ACC112 (cell line): ENCODE results near the gene PLXDC1.
"Not testable (repeated sequence)": the region's sequence is repeated elsewhere in the genome, so short reads cannot be mapped to it uniquely, and the experiment has no call there.

Experiments used
- H2AFZ ChIP-seq: fragments of 200-600 bp; sonication (generic); one replicate; pipeline ENCODE4 v1.6.0; 2017; ENCODE audit warnings: antibody characterized with exemption, low read length; ENCODE audit not compliant: unreplicated experiment
- H3K27ac ChIP-seq: fragments of 200-600 bp; sonication (generic); 2 replicates; pipeline ENCODE4 v1.5.1; 2014; ENCODE audit warnings: low read depth, mild to moderate bottlenecking, antibody characterized with exemption, low read length, moderate library complexity
- H3K27me3 ChIP-seq: fragments of 200-600 bp; sonication (generic); 2 replicates; pipeline ENCODE4 v1.6.1; 2014; ENCODE audit warnings: mild to moderate bottlenecking, antibody characterized with exemption, low read length, moderate library complexity, mixed read lengths; ENCODE audit not compliant: insufficient read depth
- H3K36me3 ChIP-seq: fragments of 200-600 bp; sonication (generic); 2 replicates; pipeline ENCODE4 v1.6.1; 2016; ENCODE audit warnings: mild to moderate bottlenecking, antibody characterized with exemption, low read length, moderate library complexity, mixed read lengths; ENCODE audit not compliant: insufficient read depth
- H3K4me1 ChIP-seq: fragments of 200-600 bp; sonication (generic); one replicate; pipeline ENCODE4 v1.6.1; 2016; ENCODE audit warnings: low read length, mixed read lengths; ENCODE audit not compliant: insufficient read depth, unreplicated experiment, control insufficient read depth
- H3K4me3 ChIP-seq: fragments of 200-600 bp; sonication (generic); 2 replicates; pipeline ENCODE4 v1.5.1; 2014; ENCODE audit warnings: mild to moderate bottlenecking, low read depth, low read length
- H3K79me2 ChIP-seq: fragments of 200-600 bp; sonication (generic); one replicate; pipeline ENCODE4 v1.6.0; 2016; ENCODE audit warnings: low read length; ENCODE audit not compliant: control insufficient read depth, unreplicated experiment, insufficient read depth

The PLXDC1 gene

DNA sequence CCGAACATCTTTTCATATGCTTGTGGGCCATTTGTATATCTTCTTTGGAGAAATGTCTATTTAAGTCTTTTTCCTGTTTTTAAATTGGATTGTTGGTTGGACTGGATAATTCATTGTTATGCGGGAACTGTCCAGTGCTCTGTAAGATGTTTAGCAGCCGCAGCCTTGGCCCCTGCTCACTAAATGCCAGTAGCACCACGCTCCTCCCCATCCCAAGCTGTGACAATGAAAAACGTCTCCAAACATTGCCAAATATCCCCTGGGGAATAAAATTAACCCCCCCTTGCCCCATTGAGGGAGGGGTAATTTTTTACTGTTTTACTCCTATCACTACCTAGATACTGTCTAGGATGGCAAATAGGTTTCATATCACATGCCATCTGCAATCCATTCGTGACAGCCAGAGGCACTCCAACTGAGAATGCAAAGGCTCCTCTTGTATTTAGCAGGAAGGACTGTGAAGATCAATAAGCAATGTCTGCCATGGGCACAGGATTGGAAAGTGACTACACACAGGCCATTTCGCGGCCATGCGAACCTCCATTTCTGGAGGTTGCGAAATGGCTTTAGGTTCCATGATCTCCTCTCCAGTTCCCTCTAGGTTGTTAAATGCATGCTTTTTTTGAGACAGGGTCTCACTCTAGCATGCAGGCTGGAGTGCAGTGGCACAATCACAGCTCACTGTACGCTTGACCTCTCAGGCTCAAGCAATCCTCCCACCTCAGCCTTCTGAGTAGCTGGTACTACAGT lies 9.3 kb downstream of the PLXDC1 start:
- Histone ChIP-seq H3K36me3 (no peaks in the 10 kb centered on the region), H3K4me1 (peaks cover 10% of the 10 kb centered on the region), H3K27ac (no peak overlapping the region), H2AFZ (no peak overlapping the region), H3K79me2 (no peaks in the 10 kb centered on the region), H3K4me3 (no peak overlapping the region), H3K27me3 (no peaks in the 10 kb centered on the region)

- no peak overlapping the region for H3K4me3 ChIP-seq
- H3K4me1 ChIP-seq: peaks cover 10% of the 10 kb centered on the region
- H3K79me2 ChIP-seq: no peaks in the 10 kb centered on the region
- H2AFZ ChIP-seq: no peak overlapping the region
- H3K27me3 ChIP-seq: no peaks in the 10 kb centered on the region
- no peak overlapping the region for H3K27ac ChIP-seq
- H3K36me3 ChIP-seq: no peaks in the 10 kb centered on the region
Observed at GRCh38 chr17:39141294-39141693, 10.1 kb downstream of the PLXDC1 start.

- Histone ChIP-seq H3K79me2 (no peaks in the 10 kb centered on the region), H3K4me1 (peaks cover 10% of the 10 kb centered on the region), H3K27me3 (no peaks in the 10 kb centered on the region), H3K27ac (no peak overlapping the region), H2AFZ (no peak overlapping the region), H3K36me3 (no peaks in the 10 kb centered on the region), H3K4me3 (no peak overlapping the region)
Observed at GRCh38 chr17:39139561-39139960, 11.9 kb downstream of the PLXDC1 start.

GRCh38 chr17:39139161-39139511 lies 12.3 kb downstream of the PLXDC1 start:
- H3K27me3 ChIP-seq: no peaks in the 10 kb centered on the region
- H3K4me1 ChIP-seq: peaks cover 10% of the 10 kb centered on the region
- no peaks in the 10 kb centered on the region for H3K36me3 ChIP-seq
- H2AFZ ChIP-seq: no peak overlapping the region
- peak overlapping the region; percentile 14; the same call in 1 of the 2 replicates for H3K27ac ChIP-seq
- no peak overlapping the region for H3K4me3 ChIP-seq
- no peaks in the 10 kb centered on the region for H3K79me2 ChIP-seq

DNA sequence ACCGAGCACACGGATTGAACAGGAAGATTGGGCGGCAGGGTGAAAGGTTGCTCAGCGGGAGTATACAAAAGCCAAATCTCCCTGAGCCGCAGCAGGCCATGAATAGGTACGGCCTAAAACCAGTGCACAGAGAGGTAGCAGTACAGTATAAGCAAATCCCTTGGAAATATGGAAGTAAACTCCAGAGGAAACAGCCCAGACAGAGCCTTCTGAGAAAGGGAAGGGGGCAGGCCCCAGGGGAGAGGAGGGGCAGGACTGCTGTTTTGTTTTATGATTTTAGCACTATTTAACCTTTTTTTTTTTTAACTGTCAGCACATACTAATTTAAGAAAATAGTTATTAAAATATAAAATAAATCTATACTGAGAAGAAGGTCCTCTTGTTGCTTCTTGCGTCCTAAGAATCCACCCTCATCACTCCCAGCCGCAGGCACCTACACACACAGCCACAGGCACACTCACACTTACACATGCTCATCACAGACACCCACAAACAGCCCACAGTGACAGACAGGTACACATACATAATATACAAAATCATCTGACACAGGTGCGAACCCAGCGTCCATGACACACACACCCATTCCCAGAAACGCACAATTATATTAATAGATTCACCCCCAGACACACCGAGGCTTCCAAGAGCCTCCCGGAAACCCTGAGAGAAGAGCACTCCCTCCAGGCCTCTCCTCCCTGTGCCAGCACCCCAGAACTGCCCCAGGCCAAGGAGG lies 12.8 kb downstream of the PLXDC1 start:
- Histone ChIP-seq H3K4me1 (peaks cover 10% of the 10 kb centered on the region), H3K27me3 (no peaks in the 10 kb centered on the region), H2AFZ (no peak overlapping the region), H3K4me3 (no peak overlapping the region), H3K79me2 (no peaks in the 10 kb centered on the region), H3K36me3 (no peaks in the 10 kb centered on the region), H3K27ac (peak overlapping the region; percentile 14; the same call in 1 of the 2 replicates)

- Histone ChIP-seq H3K27ac (no peak overlapping the region), H3K36me3 (no peaks in the 10 kb centered on the region), H3K4me1 (peaks cover 21% of the 10 kb centered on the region), H3K79me2 (no peaks in the 10 kb centered on the region), H2AFZ (no peak overlapping the region), H3K4me3 (no peak overlapping the region), H3K27me3 (no peaks in the 10 kb centered on the region)
Observed at GRCh38 chr17:39134878-39135277, 16.6 kb downstream of the PLXDC1 start.

DNA sequence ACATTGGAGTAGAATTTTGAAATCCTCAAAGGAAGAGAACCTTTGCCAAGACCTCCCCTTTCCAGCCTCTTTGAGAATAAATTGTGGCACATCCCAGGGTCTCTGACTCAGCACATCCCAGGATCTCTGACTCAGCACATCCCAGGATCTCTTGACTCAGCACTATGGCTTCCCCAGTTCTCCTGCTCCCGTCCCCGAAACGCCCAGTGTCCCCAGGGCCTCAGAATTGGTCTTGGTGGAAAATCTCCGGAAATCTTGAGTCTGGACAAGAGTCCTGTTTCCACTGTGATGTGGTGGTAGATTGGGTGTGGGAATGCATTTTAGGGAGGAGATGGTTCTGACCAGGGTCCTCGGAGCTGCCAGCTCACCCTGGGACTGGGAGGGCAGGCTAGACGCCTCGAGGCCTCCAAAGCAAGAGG lies 19.2 kb downstream of the PLXDC1 start:
- H2AFZ ChIP-seq: peak overlapping the region; percentile 87
- no peaks in the 10 kb centered on the region for H3K36me3 ChIP-seq
- peak overlapping the region; percentile 68 for H3K27ac ChIP-seq
- H3K27me3 ChIP-seq: no peaks in the 10 kb centered on the region
- peaks cover 11% of the 10 kb centered on the region for H3K4me1 ChIP-seq
- no peak overlapping the region for H3K4me3 ChIP-seq
- no peaks in the 10 kb centered on the region for H3K79me2 ChIP-seq

GRCh38 chr17:39131616-39132015 lies 19.8 kb downstream of the PLXDC1 start:
- peaks cover 11% of the 10 kb centered on the region for H3K4me1 ChIP-seq
- no peaks in the 10 kb centered on the region for H3K36me3 ChIP-seq
- H2AFZ ChIP-seq: no peak overlapping the region
- H3K4me3 ChIP-seq: no peak overlapping the region
- H3K27me3 ChIP-seq: no peaks in the 10 kb centered on the region
- H3K79me2 ChIP-seq: no peaks in the 10 kb centered on the region
- H3K27ac ChIP-seq: peak overlapping the region; percentile 68

GRCh38 chr17:39130205-39130604 lies 21.2 kb downstream of the PLXDC1 start:
- H3K4me1 ChIP-seq: peaks cover 11% of the 10 kb centered on the region
- H3K79me2 ChIP-seq: no peaks in the 10 kb centered on the region
- no peak overlapping the region for H3K4me3 ChIP-seq
- H2AFZ ChIP-seq: no peak overlapping the region
- H3K36me3 ChIP-seq: no peaks in the 10 kb centered on the region
- H3K27ac ChIP-seq: no peak overlapping the region
- H3K27me3 ChIP-seq: no peaks in the 10 kb centered on the region

DNA sequence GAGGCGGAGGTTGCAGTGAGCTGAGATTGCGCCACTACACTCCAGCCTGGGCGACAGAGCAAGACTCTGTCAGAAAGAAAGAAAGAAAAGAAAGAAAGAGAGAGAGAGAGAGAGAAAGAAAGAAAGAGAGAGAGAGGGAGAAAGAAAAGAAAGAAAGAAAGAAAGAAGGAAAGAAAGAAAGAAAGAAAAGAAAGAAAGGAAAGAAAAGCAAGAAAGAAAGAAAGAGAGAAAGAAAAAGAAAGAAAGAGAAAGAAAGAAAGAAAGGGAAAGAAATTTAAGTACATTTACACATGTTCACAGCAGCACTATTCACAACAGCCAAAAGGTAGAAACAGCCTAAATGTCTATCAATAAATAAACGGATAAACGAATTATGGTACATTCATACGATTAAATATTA lies 21.9 kb downstream of the PLXDC1 start:
- not testable (repeated sequence) for H3K36me3 ChIP-seq, H3K27ac ChIP-seq, H2AFZ ChIP-seq, H3K79me2 ChIP-seq, H3K27me3 ChIP-seq, H3K4me3 ChIP-seq
- H3K4me1 ChIP-seq: peaks cover 11% of the 10 kb centered on the region

DNA sequence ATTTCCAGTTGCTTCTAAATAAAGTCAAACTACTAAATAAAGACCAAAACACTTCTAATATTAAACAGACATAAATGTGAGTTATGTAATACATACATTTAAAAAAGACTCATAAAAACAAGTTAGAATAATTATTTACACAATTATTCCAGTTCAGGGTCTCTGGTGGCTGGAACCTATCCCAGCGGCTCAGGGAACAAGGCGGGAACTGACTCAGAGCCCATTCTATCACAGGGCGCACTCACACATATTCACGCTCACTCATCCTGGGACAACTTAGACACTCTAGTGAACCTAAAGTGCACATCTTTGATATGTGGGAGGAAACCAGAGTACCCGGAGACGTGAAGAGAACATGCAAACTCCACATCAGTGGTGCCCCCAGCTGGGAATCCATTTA lies 25.0 kb downstream of the PLXDC1 start:
- Histone ChIP-seq H3K27ac (no peak overlapping the region), H3K4me1 (peaks cover under 1% of the 10 kb centered on the region), H3K36me3 (no peaks in the 10 kb centered on the region), H3K27me3 (no peaks in the 10 kb centered on the region), H3K4me3 (no peak overlapping the region), H3K79me2 (no peaks in the 10 kb centered on the region), H2AFZ (no peak overlapping the region)
